HG02870 (cell line): Measurements from ENCODE around the gene TP53I3.
"Not testable (repeated sequence)": the region's sequence is repeated elsewhere in the genome, so short reads cannot be mapped to it uniquely, and the experiment has no call there.

ENCODE experiments used
- ATAC-seq: cut with Tn5 transposase; IDR thresholded peaks from one replicate; pipeline ENCODE4 v1.9.1; 2021; ENCODE audit warnings: mild to moderate bottlenecking, moderate library complexity; ENCODE audit not compliant: unreplicated experiment

Gene TP53I3

DNA sequence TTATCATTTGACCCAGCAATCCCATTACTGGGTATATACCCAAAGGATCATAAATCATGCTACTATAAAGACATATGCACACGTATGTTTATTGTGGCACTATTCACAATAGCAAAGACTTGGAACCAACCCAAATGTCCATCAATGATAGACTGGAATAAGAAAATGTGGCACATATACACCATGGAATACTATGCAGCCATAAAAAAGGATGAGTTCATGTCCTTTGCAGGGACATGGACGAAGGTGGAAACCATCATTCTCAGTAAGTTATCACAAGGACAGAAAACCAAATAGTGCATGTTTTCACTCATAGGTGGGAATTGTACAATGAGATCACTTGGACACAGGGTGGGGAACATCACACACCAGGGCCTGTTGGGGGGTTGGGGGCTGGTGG, 16.1 kb upstream of the TP53I3 start:
- not testable (repeated sequence) for ATAC-seq

GRCh38 chr2:24095171-24095677, 10.6 kb upstream of the TP53I3 start:
- ATAC-seq: not testable (repeated sequence)

- ATAC-seq: not testable (repeated sequence)
These were observed 8.6 kb upstream of the TP53I3 start for GRCh38 chr2:24093270-24093669.

DNA sequence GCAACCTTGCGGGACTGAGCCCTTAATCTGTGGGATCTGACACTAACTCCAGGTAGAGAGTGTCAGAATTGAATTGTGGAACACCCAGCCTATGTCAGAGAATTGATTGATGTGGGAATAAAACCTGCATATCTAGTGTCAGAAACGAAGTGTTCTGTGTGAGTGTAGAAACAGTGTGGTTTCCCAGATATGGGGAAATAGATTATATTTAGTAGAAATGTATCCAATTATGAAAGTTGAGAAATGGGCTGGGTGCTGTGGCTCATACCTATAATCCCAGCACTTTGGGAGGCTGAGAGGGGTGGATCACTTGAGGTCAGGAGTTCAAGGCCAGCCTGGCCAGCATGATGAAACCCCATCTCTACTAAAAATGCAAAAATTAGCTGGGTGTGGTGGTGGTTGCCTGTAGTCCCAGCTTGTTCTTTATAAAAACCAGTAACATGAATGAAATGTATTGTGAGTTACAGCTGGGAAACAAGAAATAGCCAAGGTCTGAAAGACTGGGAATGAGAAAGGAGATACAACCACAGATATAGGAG, 4.3 kb upstream of the TP53I3 start:
- no peak for ATAC-seq

- ATAC-seq: no peak
These were observed 2.4 kb upstream of the TP53I3 start for GRCh38 chr2:24087032-24087431.

DNA sequence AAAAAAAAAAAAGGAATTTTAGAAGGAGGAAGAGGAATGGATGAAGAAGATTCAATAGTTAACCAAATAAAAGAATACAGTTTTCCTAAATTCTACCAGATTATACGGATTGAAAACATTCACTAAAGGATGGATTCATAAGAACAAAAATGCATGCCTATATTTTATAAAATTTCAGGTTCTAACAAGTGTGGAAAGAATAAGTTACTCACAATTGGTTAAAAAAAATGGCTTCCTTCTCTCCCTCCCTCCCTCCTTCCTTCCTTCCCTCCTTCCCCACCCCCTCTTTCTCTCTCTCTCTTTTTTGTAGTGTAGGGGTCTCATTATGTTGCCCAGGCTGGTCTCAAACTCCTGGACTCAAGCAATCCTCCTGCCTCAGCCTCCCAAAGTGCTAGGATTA, 1.6 kb upstream of the TP53I3 start:
- ATAC-seq: no peak

DNA sequence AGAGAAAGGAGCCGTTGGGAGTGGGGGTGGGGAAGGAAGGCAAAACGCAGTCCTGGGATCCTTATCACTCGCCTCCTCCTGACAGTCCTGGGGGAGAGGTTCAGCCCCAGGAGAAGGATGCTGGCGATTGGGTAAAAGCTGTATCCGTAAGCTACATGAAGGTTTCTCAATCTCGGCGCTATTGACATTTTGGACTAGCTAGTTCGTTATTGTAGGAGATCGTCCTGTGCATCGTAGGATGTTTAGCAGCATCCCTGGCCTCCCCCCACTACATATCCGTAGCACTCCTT, 511 bp upstream of the TP53I3 start:
- ATAC-seq: no peak

DNA sequence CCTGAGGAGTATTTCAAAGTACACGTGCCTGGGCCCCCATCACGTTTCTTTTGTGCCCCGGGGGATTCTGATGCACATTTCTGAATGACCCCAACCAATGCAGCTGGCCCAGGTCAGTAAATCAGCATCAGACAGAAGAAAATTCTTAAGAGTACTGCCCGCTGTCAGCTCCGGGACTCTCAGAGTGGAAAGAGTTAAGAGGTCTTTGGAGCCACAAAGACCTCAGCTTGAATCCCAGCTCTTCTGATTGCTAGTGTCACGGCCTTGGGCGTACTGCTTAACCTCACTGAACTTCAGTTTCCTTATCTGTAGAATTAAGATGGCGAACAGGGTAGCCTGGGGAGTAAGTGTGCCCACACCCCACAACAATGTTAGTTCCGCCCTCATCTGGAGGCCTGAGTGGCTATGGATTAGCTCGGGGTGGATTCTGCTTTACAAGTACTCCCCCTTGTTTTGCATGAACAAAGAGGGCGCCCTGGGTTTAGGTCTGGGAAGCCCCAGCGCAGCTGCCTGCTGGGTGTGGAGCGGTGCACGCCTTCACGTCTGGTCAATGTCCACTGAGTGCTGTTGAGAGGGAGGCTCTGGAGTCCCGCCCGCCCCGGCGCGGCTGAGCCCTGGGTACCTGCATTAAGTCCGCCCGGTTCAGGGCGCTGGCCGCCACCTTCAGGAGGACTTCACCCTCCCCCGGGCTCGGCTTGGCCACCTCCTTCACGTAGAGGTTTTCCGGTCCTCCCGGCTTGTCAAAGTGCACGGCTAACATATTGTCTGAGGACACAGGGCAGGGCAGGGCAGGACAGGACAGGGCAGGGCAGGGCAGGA, 858 bp downstream of the TP53I3 start:
- ATAC-seq: peak; percentile 86

- ATAC-seq: no peak
These were observed 1.7 kb downstream of the TP53I3 start for GRCh38 chr2:24082787-24083566.

- no peak for ATAC-seq
These were observed 3.9 kb downstream of the TP53I3 start for GRCh38 chr2:24080701-24081100.

DNA sequence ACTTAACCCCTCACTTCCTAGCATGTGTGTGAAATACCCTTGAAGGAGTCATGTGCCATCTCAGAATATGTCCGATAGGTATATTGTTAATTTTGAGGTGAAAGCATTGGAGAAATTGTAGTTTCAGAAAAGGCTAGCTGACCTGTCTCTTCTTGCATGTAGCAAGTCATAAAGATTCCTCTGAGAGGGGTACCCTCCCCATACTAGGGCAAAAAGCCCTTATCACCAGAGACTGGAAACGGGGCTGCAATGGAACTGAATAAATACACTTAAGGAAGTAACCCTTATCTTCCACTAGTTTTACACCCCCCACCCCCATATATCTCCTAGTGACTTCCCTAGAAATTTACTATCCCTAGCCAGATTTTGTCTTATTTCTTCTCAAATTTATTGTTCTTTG, 6.8 kb downstream of the TP53I3 start:
- no peak for ATAC-seq

GRCh38 chr2:24077535-24077877, 7.1 kb downstream of the TP53I3 start:
- ATAC-seq: no peak

GRCh38 chr2:24076849-24077534, 7.6 kb downstream of the TP53I3 start:
- no peak for ATAC-seq

- peak; percentile 98 for ATAC-seq
These were observed 8.5 kb downstream of the TP53I3 start, which contains the start of gene SF3B6 for GRCh38 chr2:24075915-24076848. TSS of gene SF3B6 (minus strand) at chr2:24076326. CDS start at chr2:24076229, 97 bp downstream.

GRCh38 chr2:24075259-24075658, 9.4 kb downstream of the TP53I3 start:
- no peak for ATAC-seq

- no peak for ATAC-seq
These were observed 10.8 kb downstream of the TP53I3 start for GRCh38 chr2:24073816-24074215.

- no peak for ATAC-seq
These were observed 12.4 kb downstream of the TP53I3 start for GRCh38 chr2:24072259-24072658.

DNA sequence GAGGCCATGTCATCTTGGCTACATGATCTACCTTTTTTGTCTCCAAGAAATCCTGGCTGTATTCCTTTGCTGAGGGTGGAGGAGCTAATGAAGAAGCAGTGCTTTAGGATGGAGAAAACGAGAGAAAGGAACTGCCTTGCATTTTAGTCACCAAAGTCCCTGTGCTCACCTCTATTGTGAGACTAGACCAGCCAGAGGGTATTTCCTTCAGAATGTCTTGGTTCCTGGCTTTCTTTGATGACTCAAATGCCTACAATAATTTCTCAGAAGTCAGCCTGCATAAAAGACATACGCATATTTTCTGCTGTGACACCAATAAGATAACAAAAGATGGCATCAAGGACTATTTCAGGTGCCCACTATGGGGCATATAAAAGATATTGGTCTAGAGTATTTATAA, 19.3 kb downstream of the TP53I3 start:
- no peak for ATAC-seq

GRCh38 chr2:24058564-24059271, 25.9 kb downstream of the TP53I3 start:
- ATAC-seq: no peak

GRCh38 chr2:24055750-24056149, 28.9 kb downstream of the TP53I3 start:
- no peak for ATAC-seq
